ENCODE data around the gene SPATS2.

- TF ChIP-seq TEAD4 (IDR thresholded peaks at IDR 0.05), result no peak
- no peak for TF ChIP-seq TAF1 (IDR thresholded peaks at IDR 0.05; ENCODE audit: low read depth)
- no peak for TF ChIP-seq RAD21 (IDR thresholded peaks at IDR 0.05; ENCODE audit: low read depth)
- no peak for TF ChIP-seq REST (IDR thresholded peaks at IDR 0.05; ENCODE audit: low read depth)
- TF ChIP-seq TCF12 (IDR thresholded peaks at IDR 0.05; ENCODE audit: low read depth), result no peak
- TF ChIP-seq ZBTB7A (IDR thresholded peaks at IDR 0.05; ENCODE audit: low read depth), result no peak
- TF ChIP-seq FOXM1 (IDR thresholded peaks at IDR 0.05; ENCODE audit: borderline replicate concordance, low read depth), result no peak
- TF ChIP-seq CEBPB (IDR thresholded peaks at IDR 0.05), result no peak
- TF ChIP-seq MAX (IDR thresholded peaks at IDR 0.05), result no peak
Measured at GRCh38 chr12:49521389-49521788, 154.1 kb downstream of the SPATS2 start.

Measured in Ishikawa (cell line).